ENCODE measurements around the gene FGF19. TPM values are rescaled to one million over a fixed set of nuclear protein-coding genes. Genes with fewer than 3 reads are reported as not detected.
"Not testable (repeated sequence)": the region's sequence is repeated elsewhere in the genome, so short reads cannot be mapped to it uniquely, and the experiment has no call there.

FGF19 gene
- total RNA-seq, 3 donors from 2014 or later: not detected

GRCh38 chr11:69692422-69692821, 11.4 kb downstream of the FGF19 start:
- H3K4me3 ChIP-seq: no peak overlapping the region
- no peak for TF ChIP-seq POLR2A (IDR thresholded peaks at IDR 0.05)
- intact Hi-C loops (cut with DNase I; ENCODE audit: low total_unique reads): no loop called here

GRCh38 chr11:69691463-69691862, 12.4 kb downstream of the FGF19 start:
- no peak for TF ChIP-seq POLR2A (IDR thresholded peaks at IDR 0.05)
- TF ChIP-seq POLR2AphosphoS5 (IDR thresholded peaks at IDR 0.05): no peak
- no peak for TF ChIP-seq CTCF (IDR thresholded peaks at IDR 0.05)
- Histone ChIP-seq H3K27ac (no peak overlapping the region), H3K9me3 (peaks cover 0 to 4% of the 10 kb centered on the region in 2 donors), H3K27me3 (no peaks in the 10 kb centered on the region), H3K4me3 (no peak overlapping the region), H3K4me1 (no peaks in the 10 kb centered on the region), H3K36me3 (no peaks in the 10 kb centered on the region)
- no peak for DNase-seq (ENCODE audit: low spot score in 2 of 2)
- intact Hi-C loops (cut with DNase I; ENCODE audit: low total_unique reads): no loop called here

More at GRCh38 chr11:69692422-69692821, 11.4 kb downstream of the FGF19 start:
- no peak for DNase-seq (ENCODE audit: low spot score in 2 of 2)
- Histone ChIP-seq H3K27me3 (peaks cover 0 to 5% of the 10 kb centered on the region in 2 donors), H3K9me3 (peaks cover 0 to 4% of the 10 kb centered on the region in 2 donors), H3K36me3 (no peaks in the 10 kb centered on the region), H3K4me1 (no peaks in the 10 kb centered on the region), H3K27ac (no peak overlapping the region)

GRCh38 chr11:69689484-69690319, 14.1 kb downstream of the FGF19 start:
- Histone ChIP-seq H3K9me3 (peaks cover 0 to 4% of the 10 kb centered on the region in 2 donors), H3K27ac (no peak overlapping the region), H3K36me3 (no peaks in the 10 kb centered on the region), H3K27me3 (no peaks in the 10 kb centered on the region), H3K4me1 (no peaks in the 10 kb centered on the region), H3K4me3 (no peak overlapping the region)
- intact Hi-C loops (cut with DNase I; ENCODE audit: low total_unique reads): no loop called here
- no peak for TF ChIP-seq POLR2AphosphoS5 (IDR thresholded peaks at IDR 0.05)
- no peak for TF ChIP-seq CTCF (IDR thresholded peaks at IDR 0.05)
- no peak for TF ChIP-seq POLR2A (IDR thresholded peaks at IDR 0.05)
- no peak for DNase-seq (ENCODE audit: low spot score in 2 of 2)

- H3K4me3 ChIP-seq; intact Hi-C loops (cut with DNase I; ENCODE audit: low total_unique reads); H3K27me3 ChIP-seq; H3K36me3 ChIP-seq; DNase-seq (ENCODE audit: low spot score in 2 of 2); H3K4me1 ChIP-seq; H3K27ac ChIP-seq; H3K9me3 ChIP-seq: not testable (repeated sequence)
Measured at GRCh38 chr11:69687969-69688771, 15.7 kb downstream of the FGF19 start.

GRCh38 chr11:69686856-69687255, 17.0 kb downstream of the FGF19 start:
- H3K9me3 ChIP-seq: peaks cover 0 to under 1% of the 10 kb centered on the region in 2 donors
- TF ChIP-seq POLR2AphosphoS5 (IDR thresholded peaks at IDR 0.05): no peak
- no peak for TF ChIP-seq CTCF (IDR thresholded peaks at IDR 0.05)
- TF ChIP-seq POLR2A (IDR thresholded peaks at IDR 0.05): no peak
- intact Hi-C loops (cut with DNase I; ENCODE audit: low total_unique reads): no loop called here

GRCh38 chr11:69686452-69686851, 17.4 kb downstream of the FGF19 start:
- Histone ChIP-seq H3K9me3 (no peaks in the 10 kb centered on the region), H3K36me3 (no peaks in the 10 kb centered on the region), H3K27me3 (no peaks in the 10 kb centered on the region), H3K27ac (no peak overlapping the region), H3K4me1 (no peaks in the 10 kb centered on the region), H3K4me3 (no peak overlapping the region)
- intact Hi-C loops (cut with DNase I; ENCODE audit: low total_unique reads): no loop called here
- TF ChIP-seq POLR2AphosphoS5 (IDR thresholded peaks at IDR 0.05) (no peak), POLR2A (IDR thresholded peaks at IDR 0.05) (no peak), CTCF (IDR thresholded peaks at IDR 0.05) (no peak)
- no peak for DNase-seq (ENCODE audit: low spot score in 2 of 2)

More at GRCh38 chr11:69686856-69687255, 17.0 kb downstream of the FGF19 start:
- H3K27me3 ChIP-seq: no peaks in the 10 kb centered on the region
- H3K36me3 ChIP-seq: no peaks in the 10 kb centered on the region
- H3K4me3 ChIP-seq: no peak overlapping the region
- H3K27ac ChIP-seq: no peak overlapping the region
- no peak for DNase-seq (ENCODE audit: low spot score in 2 of 2)
- H3K4me1 ChIP-seq: no peaks in the 10 kb centered on the region

Measured in breast epithelium (tissue), 4 donors.